ENCODE measurements around the gene PTGES3. TPM values are rescaled to one million over a fixed set of nuclear protein-coding genes. Genes with fewer than 3 reads are reported as not detected.
A peak's percentile ranks its signal among the peaks of the same experiment; 100 is the strongest.
"Not testable (repeated sequence)": the region's sequence is repeated elsewhere in the genome, so short reads cannot be mapped to it uniquely, and the experiment has no call there.

PTGES3 gene
- 186 and 193 TPM in 2 replicates for polyA plus RNA-seq (2014; cell fraction: cytosol; rRNA removed)
- polyA plus RNA-seq (2014; cell fraction: nucleus; rRNA removed): 100 and 151 TPM in 2 replicates

GRCh38 chr12:56688129-56688845, at the start of gene PTGES3:
Gene PTGES3 (minus strand): TSS chr12:56688284. CDS start chr12:56687999, 285 bp downstream.
- DNase-seq (ENCODE audit: low spot score): peak; percentile 98

- no peak for DNase-seq (ENCODE audit: low spot score)
Observed at GRCh38 chr12:56728139-56728861, 40.2 kb upstream of the PTGES3 start.

- not testable (repeated sequence) for DNase-seq (ENCODE audit: low spot score)
Observed at GRCh38 chr12:56726196-56726675, 38.2 kb upstream of the PTGES3 start.

GRCh38 chr12:56725723-56726102, 37.6 kb upstream of the PTGES3 start:
- DNase-seq (ENCODE audit: low spot score): no peak

- peak; percentile 98 for DNase-seq (ENCODE audit: low spot score)
Observed at GRCh38 chr12:56724972-56725722, 37.1 kb upstream of the PTGES3 start, which contains the start of gene NACA. Gene NACA (minus strand): TSS chr12:56725299. CDS start chr12:56724521, 778 bp downstream.

GRCh38 chr12:56724701-56724971, 36.6 kb upstream of the PTGES3 start:
- DNase-seq (ENCODE audit: low spot score): peak; percentile 23

GRCh38 chr12:56723889-56724700, 36.0 kb upstream of the PTGES3 start:
- no peak for DNase-seq (ENCODE audit: low spot score)

- DNase-seq (ENCODE audit: low spot score): no peak
Observed at GRCh38 chr12:56723352-56723751, 35.3 kb upstream of the PTGES3 start.

- DNase-seq (ENCODE audit: low spot score): no peak
Observed at GRCh38 chr12:56722832-56723231, 34.7 kb upstream of the PTGES3 start.

- DNase-seq (ENCODE audit: low spot score): no peak
Observed at GRCh38 chr12:56721721-56722120, 33.6 kb upstream of the PTGES3 start.

GRCh38 chr12:56721216-56721615, 33.1 kb upstream of the PTGES3 start:
- no peak for DNase-seq (ENCODE audit: low spot score)

GRCh38 chr12:56720731-56721151, 32.7 kb upstream of the PTGES3 start:
- DNase-seq (ENCODE audit: low spot score): no peak

GRCh38 chr12:56719056-56719455, 31.0 kb upstream of the PTGES3 start:
- DNase-seq (ENCODE audit: low spot score): no peak

GRCh38 chr12:56718636-56719035, 30.6 kb upstream of the PTGES3 start:
- DNase-seq (ENCODE audit: low spot score): no peak

GRCh38 chr12:56718149-56718548, 30.1 kb upstream of the PTGES3 start:
- DNase-seq (ENCODE audit: low spot score): no peak

- DNase-seq (ENCODE audit: low spot score): no peak
Observed at GRCh38 chr12:56716933-56717880, 29.1 kb upstream of the PTGES3 start.

GRCh38 chr12:56716458-56716857, 28.4 kb upstream of the PTGES3 start:
- DNase-seq (ENCODE audit: low spot score): no peak

GRCh38 chr12:56715798-56716197, 27.7 kb upstream of the PTGES3 start:
- DNase-seq (ENCODE audit: low spot score): no peak

GRCh38 chr12:56714431-56714929, 26.4 kb upstream of the PTGES3 start:
- DNase-seq (ENCODE audit: low spot score): no peak

GRCh38 chr12:56713345-56713744, 25.3 kb upstream of the PTGES3 start:
- DNase-seq (ENCODE audit: low spot score): no peak

Measured in SK-N-DZ (cell line).